Sigmoid colon (tissue), 7 donors: ENCODE data around the gene OGFOD2. TPM values are rescaled to one million over a fixed set of nuclear protein-coding genes. Genes with fewer than 3 reads are reported as not detected.
A peak's percentile ranks its signal among the peaks of the same experiment; 100 is the strongest.
"Not testable (repeated sequence)": the region's sequence is repeated elsewhere in the genome, so short reads cannot be mapped to it uniquely, and the experiment has no call there.

Experiments used
- DNase-seq: peaks from one replicate; pipeline ENCODE4 v3.0.0-alpha.2; 2019
- H3K27ac ChIP-seq, 4 donors: fragments of 200-600 bp; sonication (generic); one replicate each; pipeline ENCODE4 v1.5.1; 2016 to 2019; ENCODE audit warnings: mild to moderate bottlenecking in 1 of 4
- H3K27me3 ChIP-seq, 3 donors: fragments of 200-600 bp; sonication (generic); one replicate each; pipeline ENCODE4 v1.5.1; 2019; ENCODE audit warnings: mild to moderate bottlenecking in 1 of 3
- H3K36me3 ChIP-seq, 4 donors: fragments of 200-600 bp; sonication (generic); one replicate each; pipeline ENCODE4 v1.5.1; 2016 to 2019
- H3K4me1 ChIP-seq, 4 donors: fragments of 200-600 bp; sonication (generic); one replicate each; pipeline ENCODE4 v1.5.1; 2017 to 2019
- H3K4me3 ChIP-seq, 4 donors: fragments of 200-600 bp; sonication (generic); one replicate each; pipeline ENCODE4 v1.5.1; 2017 to 2019; ENCODE audit warnings: mild to moderate bottlenecking in 2 of 4, moderate library complexity in 1 of 4
- H3K9me3 ChIP-seq, 4 donors: fragments of 200-600 bp in 3 of 4; sonication (generic) in 3 of 4; one replicate each; pipeline versions ENCODE4 v1.5.1 to v1.6.1; 2013 to 2019
- EP300 ChIP-seq, 4 donors: sonication (generic); formaldehyde crosslinking; IDR thresholded peaks; one replicate each; pipeline ENCODE4 v1.6.1; 2017; ENCODE audit warnings: antibody characterized with exemption in 4 of 4
- POLR2A ChIP-seq, 2 donors: fragments of 450-650 bp; IDR thresholded peaks; one replicate each; pipeline ENCODE4 v1.6.1; 2016; ENCODE audit warnings: antibody characterized with exemption in 2 of 2, mild to moderate bottlenecking in 2 of 2, moderate library complexity in 2 of 2
- POLR2AphosphoS5 ChIP-seq, 4 donors: sonication (generic); formaldehyde crosslinking; IDR thresholded peaks; one replicate each; pipeline ENCODE4 v1.6.1; 2017; ENCODE audit warnings: antibody characterized with exemption in 4 of 4
- WGBS, 2 donors: extraction: QIAGEN DNeasy Blood & Tissue Kit; methylation state at CpG; one replicate each; pipeline ENCODE4 v1.1.7; 2013; 5-methylcytosine and 5-hydroxymethylcytosine counted together
- intact Hi-C: fragments of 100-400 bp; cut with DNase I; formaldehyde crosslinking; loops from one replicate; pipeline ENCODE4 v1.15.1; 2023
- polyA plus RNA-seq, 3 donors: library from polyadenylated mRNA; stranded (reverse); fragments of 200-250 nt; gene quantifications; one replicate each; pipeline ENCODE4 v1.2.3, GENCODE V29; 2013
- total RNA-seq, 4 donors: library from RNA; depleted of rRNA; stranded (reverse); fragments of >200 nt; gene quantifications; one replicate each; pipeline ENCODE4 v1.1.0, GENCODE V29; 2016
- TF ChIP-seq, protein P1 (sequence below), 4 experiments: fragments of 450-650 bp in 3 of 4; fragments of 200-600 bp in 1 of 4; IDR thresholded peaks; one replicate each; pipeline ENCODE4 v1.5.1; 2016 to 2019; ENCODE audit warnings: antibody characterized with exemption in 4 of 4, mild to moderate bottlenecking in 3 of 4, moderate library complexity in 2 of 4
- donor health status: healthy with polysubstance abuse.
- donor health status: Bipolar disorder and iron deficiency.
- donor health status: healthy.

Gene OGFOD2
- total and polyA plus RNA-seq, 7 donors: 8.1 to 26.5 (median 10.2) TPM

DNA sequence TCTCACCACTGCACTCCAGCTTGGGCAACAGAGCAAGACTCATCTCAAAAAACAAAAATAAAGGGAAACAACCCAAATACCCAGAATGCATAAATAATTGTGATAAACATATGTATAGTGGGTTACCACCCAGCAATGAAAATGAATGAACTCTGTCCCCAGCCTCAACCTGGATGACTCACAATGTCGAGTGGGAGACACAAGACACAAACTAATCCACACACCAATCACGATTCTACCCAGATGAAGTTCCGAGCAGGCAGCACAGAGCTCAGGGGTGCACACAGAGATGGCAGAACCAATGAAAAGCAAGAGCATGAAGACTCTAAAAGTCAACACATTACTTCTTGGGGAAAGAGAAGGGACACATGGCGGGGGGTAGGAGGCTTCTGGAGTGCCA, 35.9 kb upstream of the OGFOD2 start:
- TF ChIP-seq POLR2A (IDR thresholded peaks at IDR 0.05) (no peak), POLR2AphosphoS5 (IDR thresholded peaks at IDR 0.05) (no peak), EP300 (IDR thresholded peaks at IDR 0.05) (no peak)
- TF ChIP-seq, protein P1, sequence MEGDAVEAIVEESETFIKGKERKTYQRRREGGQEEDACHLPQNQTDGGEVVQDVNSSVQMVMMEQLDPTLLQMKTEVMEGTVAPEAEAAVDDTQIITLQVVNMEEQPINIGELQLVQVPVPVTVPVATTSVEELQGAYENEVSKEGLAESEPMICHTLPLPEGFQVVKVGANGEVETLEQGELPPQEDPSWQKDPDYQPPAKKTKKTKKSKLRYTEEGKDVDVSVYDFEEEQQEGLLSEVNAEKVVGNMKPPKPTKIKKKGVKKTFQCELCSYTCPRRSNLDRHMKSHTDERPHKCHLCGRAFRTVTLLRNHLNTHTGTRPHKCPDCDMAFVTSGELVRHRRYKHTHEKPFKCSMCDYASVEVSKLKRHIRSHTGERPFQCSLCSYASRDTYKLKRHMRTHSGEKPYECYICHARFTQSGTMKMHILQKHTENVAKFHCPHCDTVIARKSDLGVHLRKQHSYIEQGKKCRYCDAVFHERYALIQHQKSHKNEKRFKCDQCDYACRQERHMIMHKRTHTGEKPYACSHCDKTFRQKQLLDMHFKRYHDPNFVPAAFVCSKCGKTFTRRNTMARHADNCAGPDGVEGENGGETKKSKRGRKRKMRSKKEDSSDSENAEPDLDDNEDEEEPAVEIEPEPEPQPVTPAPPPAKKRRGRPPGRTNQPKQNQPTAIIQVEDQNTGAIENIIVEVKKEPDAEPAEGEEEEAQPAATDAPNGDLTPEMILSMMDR (IDR thresholded peaks at IDR 0.05): no peak
- intact Hi-C loops: no loop called here
- H3K27me3 ChIP-seq: no peaks in the 10 kb centered on the region
- no peak overlapping the region for H3K4me3 ChIP-seq
- no peaks in the 10 kb centered on the region for H3K36me3 ChIP-seq
- no peaks in the 10 kb centered on the region for H3K9me3 ChIP-seq
- 74 to 87% methylated on average over 4 of the region's 4 CpGs for WGBS, 2 donors
- H3K27ac ChIP-seq: no peak overlapping the region
- peaks cover 0 to 3% (median 0%) of the 10 kb centered on the region in 4 donors for H3K4me1 ChIP-seq
- DNase-seq: no peak

DNA sequence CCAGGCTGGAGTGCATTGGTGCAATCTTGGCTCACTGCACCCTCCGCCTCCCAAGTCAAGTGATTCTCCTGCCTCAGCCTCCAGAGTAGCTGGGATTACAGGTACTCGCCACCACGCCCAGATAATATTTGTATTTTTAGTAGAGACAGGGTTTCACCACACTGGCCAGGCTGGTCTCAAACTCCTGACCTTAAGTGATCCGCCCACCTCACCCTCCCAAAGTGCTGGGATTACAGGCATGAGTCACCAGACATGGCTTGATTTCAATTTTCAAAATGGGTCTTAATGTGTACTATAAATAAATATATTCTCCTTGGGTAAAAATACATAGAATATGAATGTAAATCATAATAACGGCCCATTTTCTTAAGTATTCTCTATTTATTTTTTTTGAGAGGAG, 33.7 kb upstream of the OGFOD2 start:
- H3K4me3 ChIP-seq, intact Hi-C loops, DNase-seq, H3K36me3 ChIP-seq, H3K27ac ChIP-seq, H3K27me3 ChIP-seq, H3K9me3 ChIP-seq: not testable (repeated sequence)
- 85 to 92% methylated on average over 5 of the region's 5 CpGs for WGBS, 2 donors
- H3K4me1 ChIP-seq: peaks cover 0 to 11% (median 0%) of the 10 kb centered on the region in 4 donors

DNA sequence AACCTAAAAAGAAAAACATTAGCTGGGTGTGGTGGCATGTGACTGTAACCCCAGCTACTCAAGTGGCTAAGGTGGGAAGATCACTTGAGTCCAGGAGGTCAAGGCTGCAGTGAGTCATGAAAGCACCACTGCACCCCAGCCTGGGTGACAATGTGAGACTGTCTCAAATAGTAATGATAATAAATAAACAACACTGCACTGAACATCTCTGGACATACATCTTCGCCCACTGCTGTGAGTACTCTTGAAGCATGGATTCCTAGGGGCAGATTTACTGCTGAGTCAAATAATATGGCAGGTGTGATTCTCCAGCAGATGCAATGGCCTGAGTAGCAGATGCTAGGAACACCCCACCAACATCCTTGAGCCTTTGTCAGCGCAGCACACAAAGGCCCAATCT, 32.4 kb upstream of the OGFOD2 start:
- intact Hi-C loops: no loop called here
- WGBS, 2 donors: 94 to 97% methylated on average over 2 of the region's 2 CpGs
- peaks cover 0 to 20% (median 3%) of the 10 kb centered on the region in 4 donors for H3K4me1 ChIP-seq

DNA sequence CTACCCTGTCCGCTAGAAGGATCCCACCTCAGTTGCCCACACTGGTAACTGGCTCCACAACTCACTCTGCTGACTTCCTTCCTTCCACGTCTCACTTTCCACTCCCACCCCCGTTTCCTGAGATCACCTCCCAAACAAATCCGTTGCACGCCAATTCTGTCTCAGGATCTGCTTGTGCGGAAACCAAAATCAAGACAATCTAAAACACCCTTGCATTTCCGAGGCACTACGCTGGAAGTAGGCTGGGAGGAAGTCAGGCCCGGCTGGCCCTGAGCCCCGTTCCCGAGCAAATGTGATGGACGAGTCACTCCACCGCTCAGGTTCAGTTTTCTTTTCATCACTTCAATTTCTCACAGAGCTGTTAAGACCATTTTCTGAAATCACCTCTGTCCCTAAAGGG, 31.8 kb upstream of the OGFOD2 start:
- Histone ChIP-seq H3K4me3 (no peak overlapping the region), H3K9me3 (no peaks in the 10 kb centered on the region), H3K27me3 (no peaks in the 10 kb centered on the region), H3K27ac (peak overlapping the region; percentile 21 to 55 (median 36)), H3K36me3 (no peaks in the 10 kb centered on the region), H3K4me1 (peaks cover 0 to 20% (median 3%) of the 10 kb centered on the region in 4 donors)
- WGBS, 2 donors: 72 to 86% methylated on average over 13 of the region's 13 CpGs
- TF ChIP-seq EP300 (IDR thresholded peaks at IDR 0.05): no peak
- TF ChIP-seq, protein P1 (IDR thresholded peaks at IDR 0.05): no peak
- no peak for TF ChIP-seq POLR2AphosphoS5 (IDR thresholded peaks at IDR 0.05)
- TF ChIP-seq POLR2A (IDR thresholded peaks at IDR 0.05): no peak
- intact Hi-C loops: no loop called here
- DNase-seq: no peak

More for the DNA sequence above, 32.4 kb upstream of the OGFOD2 start:
- TF ChIP-seq POLR2A (IDR thresholded peaks at IDR 0.05) (no peak), POLR2AphosphoS5 (IDR thresholded peaks at IDR 0.05) (no peak), EP300 (IDR thresholded peaks at IDR 0.05) (no peak)
- TF ChIP-seq, protein P1 (IDR thresholded peaks at IDR 0.05): no peak
- Histone ChIP-seq H3K27me3 (no peaks in the 10 kb centered on the region), H3K36me3 (no peaks in the 10 kb centered on the region), H3K9me3 (no peaks in the 10 kb centered on the region), H3K4me3 (no peak overlapping the region), H3K27ac (peak overlapping the region in 3 of 4 donors; percentile 21 to 49 (median 31))
- no peak for DNase-seq

DNA sequence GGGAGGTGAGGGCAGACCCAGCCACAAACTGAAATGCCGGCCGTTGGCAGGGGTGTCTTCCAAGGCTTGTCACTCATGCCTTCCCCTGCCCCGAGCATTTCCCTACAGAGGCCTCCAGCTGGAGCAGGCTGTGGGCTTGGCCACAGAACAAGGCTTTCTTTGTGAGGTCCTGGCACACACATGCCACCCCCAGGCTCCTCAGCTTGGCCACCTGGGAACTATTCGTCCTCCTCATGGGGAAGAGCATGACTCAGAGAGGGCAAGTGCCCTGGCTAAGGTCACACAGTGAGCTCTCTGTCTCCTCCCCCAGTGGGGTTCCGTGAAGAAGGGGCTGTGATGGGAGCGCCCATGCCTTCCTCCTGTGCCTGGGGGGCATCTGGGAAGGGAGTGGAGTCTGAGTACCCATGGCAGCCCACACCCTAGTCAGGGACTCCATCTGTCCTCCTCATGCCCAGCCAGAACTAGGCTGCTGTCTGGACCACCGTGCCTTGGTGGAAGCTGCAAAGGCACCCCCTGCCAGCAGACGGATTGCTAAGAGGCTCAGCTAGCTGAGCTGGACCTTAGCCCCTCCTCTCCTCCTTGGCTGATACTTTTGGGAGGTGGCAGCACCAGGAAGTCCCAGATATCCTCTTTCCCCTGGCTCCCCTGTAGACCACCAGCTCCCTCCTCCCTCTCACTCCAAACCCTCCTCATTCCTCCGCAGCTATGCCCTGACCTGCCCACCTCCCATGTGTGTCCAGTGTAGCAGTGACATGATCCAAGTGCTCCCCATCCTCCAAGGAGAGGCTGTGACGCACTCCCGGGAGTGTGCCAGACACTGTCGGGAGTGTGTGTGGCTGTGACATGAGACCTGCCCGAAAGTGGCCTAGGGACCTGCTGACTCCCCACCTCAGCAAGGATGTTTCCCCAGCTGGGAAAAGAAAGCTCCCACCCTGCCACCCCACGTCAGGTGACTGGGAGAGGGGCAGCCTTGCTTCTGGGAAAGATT, 30.1 kb upstream of the OGFOD2 start:
- H3K4me3 ChIP-seq: no peak overlapping the region
- H3K4me1 ChIP-seq: peaks cover 0 to 20% (median 3%) of the 10 kb centered on the region in 4 donors
- H3K27ac ChIP-seq: peak overlapping the region in 2 of 4 donors; percentile 7 to 55
- no peaks in the 10 kb centered on the region for H3K9me3 ChIP-seq
- H3K27me3 ChIP-seq: no peaks in the 10 kb centered on the region
- no peak for DNase-seq
- no peaks in the 10 kb centered on the region for H3K36me3 ChIP-seq
- no peak for TF ChIP-seq POLR2AphosphoS5 (IDR thresholded peaks at IDR 0.05)
- no peak for TF ChIP-seq POLR2A (IDR thresholded peaks at IDR 0.05)
- no peak for TF ChIP-seq EP300 (IDR thresholded peaks at IDR 0.05)
- TF ChIP-seq, protein P1 (IDR thresholded peaks at IDR 0.05): no peak
- 49 to 77% methylated on average over 14 of the region's 14 CpGs for WGBS, 2 donors
- intact Hi-C loops: no loop called here
